ELF-1 (cell line): ENCODE measurements around the gene TMEM53.

ENCODE experiments used
- DNase-seq: peaks from one replicate; pipeline ENCODE4 v3.0.0-alpha.2; 2016; ENCODE audit warnings: low read depth, low spot score

Gene TMEM53

DNA sequence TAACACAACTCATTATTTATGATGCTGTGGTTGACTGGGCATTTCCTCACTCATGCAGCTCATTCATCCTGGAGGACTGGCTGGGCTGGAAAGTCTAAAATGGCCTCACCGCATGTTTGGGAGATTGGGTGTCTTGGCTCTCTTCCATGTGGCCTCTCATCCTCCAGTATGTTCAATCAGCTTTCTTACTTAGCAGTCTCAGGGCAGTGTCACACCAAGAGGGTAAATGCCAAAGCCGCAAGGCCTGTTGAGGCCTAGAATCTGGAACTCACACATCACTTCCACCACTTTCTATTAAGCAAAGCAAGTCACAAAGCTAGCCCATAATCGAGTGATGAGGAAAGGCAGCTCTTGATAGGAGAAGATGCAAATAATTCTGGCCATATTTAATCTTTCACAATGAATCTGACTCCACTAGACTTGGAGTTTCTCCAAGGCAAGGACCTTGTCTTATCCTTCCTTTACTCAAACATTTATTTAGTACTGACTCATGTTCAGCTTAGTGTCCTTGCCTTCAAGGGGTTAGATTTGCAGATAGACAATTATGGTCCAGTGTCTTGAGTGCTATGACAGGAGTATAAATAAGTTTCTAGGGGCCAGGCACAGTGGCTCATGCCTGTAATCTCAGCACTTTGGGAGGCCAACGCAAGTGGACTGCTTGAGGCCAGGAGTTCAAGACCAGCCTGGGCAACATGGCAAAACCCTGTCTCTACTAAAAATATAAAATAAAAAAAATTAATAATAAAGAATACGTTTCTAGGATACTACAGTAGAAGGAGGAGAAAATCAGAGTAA is 45.1 kb downstream of the TMEM53 start:
- DNase-seq, result no peak

DNA sequence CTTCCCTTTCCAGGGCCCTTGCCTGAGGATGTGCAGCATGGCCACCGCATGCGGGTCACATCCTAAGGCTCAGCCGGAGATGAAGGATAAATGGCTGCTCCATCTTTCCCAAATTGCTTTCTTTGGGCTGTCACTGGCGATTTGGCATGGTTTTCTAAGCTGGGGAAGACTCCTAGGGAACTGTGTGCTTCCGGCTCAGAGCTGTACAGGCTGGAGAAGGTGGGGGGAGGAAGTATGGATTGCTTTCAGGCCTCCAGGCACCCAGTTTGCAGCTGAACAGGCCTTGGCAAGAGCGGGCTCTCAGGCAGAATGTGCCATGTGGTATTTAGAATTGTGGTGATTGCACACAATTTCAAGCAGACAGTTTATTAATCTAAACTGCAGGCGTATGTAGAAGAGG is 48.9 kb downstream of the TMEM53 start:
- DNase-seq, result no peak

DNA sequence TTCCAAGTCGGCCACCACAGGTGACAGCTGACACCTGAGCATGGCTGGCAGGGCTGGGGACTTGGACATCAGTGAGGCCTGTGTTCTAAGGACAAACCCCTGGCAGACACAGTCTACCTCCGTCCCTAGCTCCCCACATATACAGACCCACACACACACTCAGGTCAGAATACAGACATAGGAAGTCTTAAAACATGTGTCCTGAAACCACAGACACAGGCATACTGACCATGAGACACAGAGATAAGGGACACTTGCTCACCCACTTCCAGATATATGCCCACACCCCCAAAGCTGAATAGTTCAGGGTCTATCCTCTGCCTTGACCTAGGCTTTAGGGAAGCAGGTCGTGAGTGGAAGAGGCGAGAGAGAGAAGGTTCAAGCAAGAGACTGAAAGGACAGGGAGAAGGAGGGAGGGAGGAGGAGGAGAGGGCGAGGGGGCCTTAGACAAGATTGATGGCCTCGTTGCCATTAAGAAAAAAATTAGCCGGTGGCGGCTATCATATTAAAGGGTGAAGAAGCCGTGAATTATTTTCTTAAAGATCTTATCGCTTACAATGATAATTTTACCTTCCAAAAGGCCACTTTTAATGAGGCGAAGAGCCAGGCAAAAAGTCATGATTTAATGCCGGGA is 49.9 kb downstream of the TMEM53 start:
- DNase-seq, result no peak

DNA sequence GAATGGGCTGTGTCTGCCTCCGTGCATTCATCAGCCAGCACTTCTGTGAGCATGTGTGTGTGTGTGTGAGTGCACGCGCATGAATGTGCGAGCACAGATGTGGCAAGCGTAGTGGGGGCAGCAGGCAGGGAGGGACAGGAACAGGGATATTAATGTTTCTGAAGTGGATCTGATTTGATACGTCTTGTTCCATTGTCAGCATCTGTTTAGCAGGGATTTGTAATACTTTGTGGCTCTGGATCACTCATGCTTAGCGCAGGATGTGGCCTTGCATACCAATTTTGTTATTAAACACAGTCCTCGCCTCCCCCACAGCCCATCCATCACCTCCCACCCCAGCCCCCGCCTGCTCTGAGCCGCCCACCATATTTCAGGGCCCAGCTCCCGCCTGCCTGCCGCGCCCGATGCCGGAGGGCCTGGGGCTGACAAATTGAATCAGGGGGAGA is 52.4 kb downstream of the TMEM53 start:
- no peak for DNase-seq

DNA sequence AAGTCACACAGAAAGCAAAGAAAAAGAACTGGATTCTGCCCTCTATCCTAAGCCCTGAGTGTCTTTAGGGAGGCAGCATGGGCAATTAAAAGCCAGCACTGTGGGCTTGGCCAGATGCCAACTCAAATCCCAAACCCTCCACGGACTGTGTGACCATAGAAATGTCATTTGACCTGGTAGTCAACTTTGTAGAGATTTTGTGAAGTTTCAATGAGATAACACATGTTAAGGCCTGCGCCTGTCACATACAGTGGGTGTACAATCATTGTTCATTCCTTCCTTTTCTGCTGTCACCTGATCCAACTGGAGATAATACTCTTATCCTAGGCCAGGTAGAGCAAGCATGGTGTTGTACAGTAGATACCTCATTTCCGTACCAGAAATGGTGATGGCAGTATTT is 54.2 kb downstream of the TMEM53 start:
- DNase-seq, result no peak

DNA sequence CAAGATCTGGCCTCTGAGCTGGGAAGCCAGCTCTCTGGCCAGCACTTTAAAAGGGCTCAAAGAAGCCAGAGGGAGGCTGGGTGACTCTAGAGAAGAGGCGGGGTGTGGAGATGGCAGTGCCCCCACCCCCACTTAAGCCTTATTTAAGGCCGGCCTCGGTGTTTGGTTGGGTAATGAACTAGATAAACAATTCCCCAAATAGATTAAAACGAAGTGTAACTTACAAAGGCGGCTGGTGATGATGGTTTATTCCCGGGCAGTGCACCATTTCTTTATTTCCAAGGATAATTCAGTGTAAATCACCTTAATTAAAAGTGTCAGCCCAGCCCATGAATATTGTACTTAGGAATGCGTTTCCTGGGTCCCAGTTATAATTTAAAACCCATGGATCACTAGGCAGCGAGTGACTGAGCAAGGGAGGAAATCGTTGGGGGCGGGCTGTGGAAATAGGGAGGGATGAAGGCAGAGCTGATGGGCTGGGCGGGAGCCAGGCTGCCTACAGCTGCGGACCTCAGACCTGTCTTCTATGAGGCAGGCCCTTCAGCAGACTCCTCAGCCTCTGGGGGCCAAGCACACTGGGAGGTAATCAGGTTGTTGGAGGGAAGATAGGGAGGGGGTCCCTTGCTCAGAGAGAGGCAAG is 54.9 kb downstream of the TMEM53 start:
- no peak for DNase-seq

DNA sequence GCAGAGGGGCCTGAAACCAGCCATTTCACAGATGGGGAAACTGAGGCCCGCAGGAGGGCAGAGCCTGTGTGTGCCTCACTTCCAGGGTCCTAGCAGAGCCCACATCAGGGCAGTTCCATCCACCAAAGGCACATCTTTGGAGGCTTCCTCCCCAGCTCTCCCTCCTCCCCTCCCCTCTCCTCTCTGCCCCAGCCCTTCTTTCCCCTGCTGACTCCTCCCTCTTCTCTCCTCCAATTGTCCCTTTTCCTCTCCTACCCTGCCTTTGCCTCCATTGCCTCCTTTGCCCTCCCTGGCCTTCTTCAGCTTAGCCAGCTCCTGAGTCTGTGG is 56.6 kb downstream of the TMEM53 start:
- no peak for DNase-seq

DNA sequence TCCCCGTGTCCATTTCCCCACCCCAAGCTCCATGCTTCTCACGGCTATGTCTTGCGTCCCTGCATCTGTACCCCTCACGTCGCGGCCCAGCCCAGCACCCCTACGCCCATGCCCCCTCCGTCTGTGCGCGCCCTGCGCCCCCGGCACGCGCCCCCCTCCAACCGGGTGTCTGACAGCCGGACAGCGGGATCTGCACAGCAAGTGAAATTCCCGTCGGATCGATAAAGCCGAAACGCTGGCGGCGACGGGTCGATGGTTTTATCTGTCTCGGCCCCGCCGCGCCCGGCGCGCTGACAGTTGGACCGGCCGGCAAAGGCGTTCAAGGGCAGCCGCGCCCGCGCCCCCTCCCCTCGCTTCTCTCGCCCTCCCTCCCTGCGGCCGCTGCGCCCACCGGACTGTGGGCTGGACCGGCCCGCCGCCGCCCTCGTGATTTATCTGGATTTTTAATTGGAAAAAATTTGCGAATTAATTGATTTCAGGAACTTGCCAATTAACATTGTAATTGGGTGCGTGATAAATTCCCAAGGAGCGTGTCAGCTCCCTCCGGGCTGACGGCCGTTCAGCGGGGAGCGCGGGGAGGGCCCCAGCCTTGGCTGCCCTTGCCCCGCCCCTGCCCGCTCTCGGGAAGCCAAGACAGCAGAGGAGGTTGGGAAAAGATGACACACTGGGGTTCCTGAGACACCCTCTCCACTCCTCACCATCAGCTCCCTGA is 57.1 kb downstream of the TMEM53 start:
- no peak for DNase-seq

DNA sequence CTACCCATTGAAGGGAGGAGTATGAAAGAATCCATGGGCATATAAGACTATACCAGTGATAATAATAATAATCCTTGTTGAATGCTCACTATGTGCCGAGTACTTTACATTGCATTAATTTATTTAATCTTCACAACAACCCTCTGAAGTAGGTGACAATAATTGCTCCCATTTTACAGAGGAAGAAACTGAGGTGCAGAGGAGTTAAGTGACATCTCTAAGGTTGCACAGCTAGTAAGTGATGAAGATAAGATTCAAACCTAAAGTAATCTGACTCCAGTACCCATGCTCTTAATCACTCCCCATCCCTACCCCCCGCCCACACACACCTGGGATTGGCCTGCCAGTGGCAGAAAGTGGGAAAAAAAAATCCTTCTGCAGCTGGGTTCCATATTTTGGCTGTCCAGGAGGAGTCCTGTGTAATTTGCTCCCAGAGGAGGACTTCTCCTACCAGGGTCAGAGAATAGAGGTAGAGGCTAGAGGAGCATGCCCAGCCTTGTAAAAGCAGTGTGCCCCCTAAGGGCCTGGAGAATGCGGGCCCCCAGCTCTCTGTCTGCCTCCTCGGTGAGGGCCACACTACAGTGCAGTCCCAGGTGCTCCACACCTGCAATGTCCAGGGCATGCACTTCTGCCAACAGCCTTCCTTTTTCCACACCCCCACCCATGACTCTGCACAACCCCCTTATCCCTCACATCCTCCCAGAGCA is 57.8 kb downstream of the TMEM53 start:
- no peak for DNase-seq

DNA sequence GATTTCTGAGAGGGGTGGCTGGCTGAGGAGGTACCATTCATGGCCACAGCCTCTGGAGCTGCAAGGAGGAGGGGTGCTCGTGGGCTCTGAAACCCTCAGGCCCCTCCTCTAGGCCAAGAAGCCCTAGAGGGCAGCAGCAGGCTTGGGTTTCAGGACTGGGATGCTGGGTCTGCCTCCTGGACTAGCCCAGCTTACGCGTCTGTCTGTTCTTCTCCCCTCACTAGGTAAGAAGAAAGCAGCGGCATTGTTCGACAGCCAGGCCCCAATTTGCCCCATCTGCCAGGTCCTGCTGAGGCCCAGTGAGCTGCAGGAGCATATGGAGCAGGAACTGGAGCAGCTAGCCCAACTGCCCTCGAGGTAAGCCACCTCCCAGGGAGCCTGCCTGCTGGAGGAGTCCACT is 60.3 kb downstream of the TMEM53 start:
- DNase-seq, result peak; percentile 20

DNA sequence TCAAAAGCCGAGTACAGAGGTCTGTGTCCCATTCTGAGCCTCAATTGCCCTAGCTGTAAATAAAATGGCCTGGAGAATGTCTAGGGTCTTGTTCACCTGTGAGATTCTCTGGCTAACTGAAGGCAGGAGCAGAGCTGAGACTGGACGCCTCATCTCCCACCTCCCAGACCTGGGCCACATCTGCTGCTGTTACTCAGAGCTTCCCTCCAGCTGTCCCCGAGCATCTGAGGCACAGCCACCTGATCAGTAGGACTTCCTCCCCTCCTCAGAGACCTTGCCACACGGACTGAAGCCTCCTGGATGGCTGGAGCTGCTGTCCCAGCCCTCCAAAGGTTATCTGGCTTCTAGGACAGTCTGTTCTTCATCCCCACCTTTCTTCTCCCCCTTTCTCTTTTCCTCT is 62.4 kb downstream of the TMEM53 start:
- DNase-seq, result no peak

DNA sequence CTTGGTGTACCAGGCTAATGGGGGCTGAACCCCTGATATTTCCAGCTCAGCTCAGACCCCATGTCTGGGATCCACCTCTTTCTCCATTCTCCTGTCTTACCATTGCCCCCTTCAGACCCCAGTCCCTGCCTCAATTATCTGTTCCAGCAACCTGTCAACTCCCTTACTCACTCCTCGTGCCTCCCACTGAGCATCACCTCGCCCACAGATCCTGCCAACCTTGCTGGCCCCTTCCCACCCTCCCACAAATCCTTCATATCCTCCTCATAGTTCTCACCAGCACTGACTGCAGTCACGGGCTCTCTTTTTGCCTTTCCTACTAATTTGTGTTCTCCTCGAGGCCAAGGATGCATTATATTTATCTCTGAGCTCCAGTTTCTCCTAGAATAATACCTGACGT is 62.9 kb downstream of the TMEM53 start:
- DNase-seq, result no peak

DNA sequence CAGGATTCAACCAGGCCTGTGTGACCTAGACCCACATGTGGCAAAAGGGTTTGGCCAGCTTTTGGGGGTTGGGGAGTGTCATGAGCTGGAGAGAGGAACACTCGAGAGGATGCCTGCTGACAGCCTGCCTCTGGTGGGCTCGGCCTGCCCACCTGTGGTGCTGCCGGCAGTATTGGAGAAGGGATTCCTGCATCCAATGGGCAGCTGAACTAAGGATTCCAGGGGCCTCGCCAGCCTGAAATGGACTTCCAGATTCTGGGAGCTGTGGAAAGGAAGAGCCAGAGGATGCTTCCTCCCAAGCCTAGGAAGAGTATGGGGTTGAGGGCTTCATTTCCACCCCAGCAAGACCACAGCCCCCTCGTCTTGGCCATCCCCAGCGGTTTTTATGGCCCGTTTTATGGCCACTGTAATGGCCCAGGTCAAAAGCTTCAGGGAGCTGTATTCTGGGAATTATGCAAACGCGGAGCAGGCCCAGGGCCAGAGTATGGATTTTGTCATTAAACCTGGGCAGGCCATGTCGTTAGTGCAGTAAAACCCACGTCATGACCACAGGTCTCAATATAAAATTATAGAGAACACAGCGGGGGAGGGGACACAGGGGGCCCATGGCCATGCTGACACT is 63.6 kb downstream of the TMEM53 start:
- DNase-seq, result peak; percentile 28

DNA sequence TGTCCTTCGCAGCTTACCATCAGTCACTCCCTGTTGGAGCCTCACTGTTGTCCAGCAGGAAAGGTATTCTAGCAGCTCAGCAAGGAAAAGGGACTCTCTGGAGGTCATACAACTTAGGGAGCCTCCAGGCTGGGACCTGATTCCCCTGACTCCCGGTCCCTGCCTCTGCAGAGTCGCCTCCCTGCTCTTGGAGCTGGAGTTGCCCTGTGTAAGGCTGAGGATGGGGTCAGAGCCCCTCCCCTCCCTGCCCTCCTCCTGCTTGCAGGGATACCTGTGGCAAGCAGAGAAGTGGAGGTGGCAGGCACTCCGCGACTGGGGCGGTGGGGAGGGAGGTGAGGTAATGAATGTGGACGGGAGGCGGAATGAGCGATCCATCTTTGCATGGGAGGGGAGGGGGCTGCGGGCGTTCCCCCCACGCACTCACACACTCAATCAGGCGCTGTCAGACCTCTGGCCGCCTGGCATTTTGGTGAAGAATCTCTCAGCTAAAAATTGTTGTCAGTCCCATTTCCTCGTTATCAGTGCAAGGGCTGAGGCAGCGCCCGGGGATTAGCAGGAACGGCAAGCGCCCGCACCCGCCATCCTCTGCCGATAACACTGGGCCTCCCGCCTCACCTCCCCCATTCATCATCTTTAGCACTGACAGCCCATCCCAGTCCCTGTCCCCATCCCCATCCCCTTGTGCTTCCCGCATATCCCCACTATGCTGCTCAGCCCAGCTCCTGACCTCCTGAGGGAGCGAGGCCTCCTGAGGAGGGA is 64.3 kb downstream of the TMEM53 start:
- DNase-seq, result no peak

DNA sequence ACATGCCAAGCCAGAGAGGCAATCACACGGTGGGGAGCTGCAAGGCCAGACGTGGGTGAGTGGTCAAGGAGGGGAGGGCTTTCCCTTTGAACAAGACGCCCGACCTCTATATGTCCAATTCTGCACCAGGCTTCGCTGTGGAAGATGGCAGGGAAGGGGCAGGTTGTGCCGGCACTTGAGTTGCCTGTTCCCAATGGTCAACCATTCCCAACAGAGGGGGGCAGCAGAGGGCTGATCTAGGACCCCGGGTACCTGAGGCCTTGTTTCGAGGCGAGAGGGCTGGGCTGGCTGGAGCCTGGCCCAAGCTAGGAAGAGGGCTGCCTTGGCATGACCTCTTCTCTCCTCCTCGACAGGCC is 64.9 kb downstream of the TMEM53 start:
- peak; percentile 80 for DNase-seq

DNA sequence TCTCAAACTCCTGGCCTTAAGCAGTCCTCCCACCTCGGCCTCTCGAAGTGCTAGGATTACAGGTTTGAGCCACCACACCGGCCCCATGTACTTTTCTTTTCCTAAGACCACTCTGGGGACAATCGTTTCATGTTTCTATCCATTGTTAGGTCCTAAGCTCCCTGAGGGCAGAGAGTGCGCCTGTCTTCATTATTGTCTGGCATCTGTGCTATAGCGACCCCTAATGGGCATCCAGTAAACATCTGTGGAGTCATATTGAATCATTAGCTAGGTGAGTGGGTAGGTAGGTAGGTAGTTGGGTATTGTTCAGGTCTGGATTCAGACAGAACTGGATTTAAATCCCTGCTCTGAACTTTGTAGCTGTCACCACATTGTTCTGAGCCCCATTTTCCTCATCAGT is 66.1 kb downstream of the TMEM53 start:
- peak; percentile 28 for DNase-seq

DNA sequence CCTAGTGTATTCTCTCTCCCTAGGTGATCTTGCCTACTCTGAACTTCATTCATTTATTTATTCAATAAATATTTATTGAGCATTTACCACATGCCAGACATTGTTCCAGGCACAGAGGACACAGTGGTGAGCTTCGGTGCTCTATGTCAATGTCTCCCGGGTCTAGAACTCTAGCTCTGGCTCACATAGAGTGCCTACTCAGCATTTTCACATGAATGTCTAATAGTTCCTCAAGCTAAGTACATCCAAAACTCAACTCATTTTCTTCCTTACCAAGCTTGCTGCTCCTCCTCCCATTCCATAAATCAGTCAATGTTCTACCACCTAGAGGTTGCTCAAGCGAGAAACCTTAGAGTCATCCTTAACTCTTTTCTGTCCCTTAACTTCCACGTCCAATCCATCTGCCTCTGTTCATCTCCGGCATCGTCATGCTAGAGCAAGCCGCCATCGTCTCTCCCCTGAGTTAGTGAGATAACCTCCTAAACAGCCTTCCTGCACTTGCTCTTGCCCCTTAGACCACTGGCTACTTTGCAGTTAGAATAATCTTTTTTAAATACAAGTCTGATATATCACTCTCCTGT is 67.5 kb downstream of the TMEM53 start:
- DNase-seq, result no peak

DNA sequence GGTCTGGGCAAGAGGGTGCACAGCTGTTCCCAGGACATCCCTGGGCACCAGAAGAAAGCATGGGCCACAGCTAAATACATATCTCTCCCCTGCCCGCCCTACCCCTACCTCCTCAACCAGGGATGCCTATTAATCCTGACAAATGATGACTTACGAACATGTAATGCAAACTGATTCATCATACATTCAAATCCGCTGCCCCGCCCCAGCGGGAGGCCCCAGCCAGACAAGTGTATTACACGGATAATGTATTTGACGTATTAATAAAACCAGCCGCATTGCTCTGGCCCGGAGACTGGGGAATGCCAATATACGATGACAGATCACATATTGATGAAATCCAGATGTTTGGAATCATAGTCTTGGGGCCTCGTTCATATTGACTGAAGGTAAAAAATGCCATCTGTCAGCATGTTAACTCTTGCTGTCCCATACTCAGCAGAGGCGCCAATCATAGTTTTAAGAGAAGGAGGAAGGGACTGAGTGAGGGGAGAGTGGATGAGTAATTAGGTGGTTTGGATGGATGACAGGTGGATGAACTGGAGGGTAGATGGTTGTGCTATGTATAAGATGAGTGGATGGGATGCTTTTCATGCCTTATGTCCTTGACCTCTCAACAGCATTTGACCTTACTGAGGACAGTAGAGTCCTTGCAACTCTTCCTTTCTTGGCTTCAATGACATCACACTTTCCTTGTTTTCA is 68.2 kb downstream of the TMEM53 start:
- DNase-seq, result no peak

DNA sequence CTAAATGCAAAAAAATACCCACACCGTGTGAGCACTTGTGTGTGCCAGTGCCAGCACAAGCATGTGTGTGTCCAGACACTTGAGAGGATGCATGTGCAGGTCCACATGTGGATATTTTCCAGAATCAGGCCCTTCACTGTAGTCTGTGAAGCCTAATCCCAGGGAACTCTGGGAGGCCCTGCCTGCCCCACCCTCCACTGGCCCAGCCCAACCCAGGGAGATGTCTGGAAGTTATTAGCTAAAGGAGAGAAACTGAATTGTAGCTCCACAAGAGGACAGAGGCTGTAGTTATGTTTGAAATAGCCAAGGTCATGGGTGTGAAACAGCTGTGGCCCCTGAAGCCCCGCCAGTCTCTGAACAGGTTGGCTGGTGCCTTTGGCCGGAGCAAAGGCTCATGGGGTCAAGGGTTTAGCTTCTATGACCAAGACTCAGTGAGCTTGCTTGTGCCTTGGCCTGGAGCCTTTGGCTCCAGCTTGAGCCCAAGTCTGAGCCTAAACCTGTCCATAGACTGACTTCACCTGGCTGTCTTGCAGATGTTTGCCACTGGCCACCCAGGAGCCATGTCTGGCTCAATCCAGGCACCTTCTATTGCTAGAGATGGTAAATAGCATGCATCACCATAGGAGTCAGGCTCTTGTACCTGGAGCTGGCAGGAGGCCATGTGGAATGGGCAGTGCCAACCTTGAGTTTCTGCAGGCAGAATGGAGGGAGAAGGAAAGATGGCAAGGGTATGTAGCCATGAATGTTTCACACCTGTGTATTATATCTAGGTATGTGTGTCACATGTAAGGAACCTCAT is 69.9 kb downstream of the TMEM53 start:
- DNase-seq, result no peak
